H9 (cell line): ENCODE data around the gene PCGF3. TPM values are rescaled to one million over a fixed set of nuclear protein-coding genes. Genes with fewer than 3 reads are reported as not detected.
"Not testable (repeated sequence)": the region's sequence is repeated elsewhere in the genome, so short reads cannot be mapped to it uniquely, and the experiment has no call there.

ENCODE experiments used
- DNase-seq: peaks from one replicate; pipeline ENCODE4 v3.0.0-alpha.2; 2017
- H2AFZ ChIP-seq: one replicate; pipeline ENCODE4 v1.6.1; 2013; ENCODE audit warnings: mild to moderate bottlenecking, low read length, control low read depth, moderate library complexity
- H2AK5ac ChIP-seq: 2 replicates; pipeline ENCODE4 v1.6.1; 2013; ENCODE audit warnings: low read length, control low read depth, mixed read lengths; ENCODE audit not compliant: insufficient read length
- H2BK120ac ChIP-seq: one replicate; pipeline ENCODE4 v1.6.1; 2013; ENCODE audit warnings: low read depth, mild to moderate bottlenecking, low read length, control low read depth, inconsistent platforms; ENCODE audit not compliant: poor library complexity, severe bottlenecking
- H2BK12ac ChIP-seq: 2 replicates; pipeline ENCODE4 v1.6.1; 2013; ENCODE audit warnings: low read length, control low read depth, mixed read lengths, low read depth; ENCODE audit not compliant: insufficient read length
- H2BK15ac ChIP-seq: 2 replicates; pipeline ENCODE4 v1.6.1; 2013; ENCODE audit warnings: low read depth, low read length, control low read depth
- H2BK20ac ChIP-seq: one replicate; pipeline ENCODE4 v1.6.1; 2013; ENCODE audit warnings: low read depth, mild to moderate bottlenecking, low read length, control low read depth, inconsistent platforms; ENCODE audit not compliant: poor library complexity, severe bottlenecking
- H2BK5ac ChIP-seq: 2 replicates; pipeline ENCODE4 v1.6.1; 2013; ENCODE audit warnings: low read length, control low read depth, mixed read lengths; ENCODE audit not compliant: insufficient read length
- H3K14ac ChIP-seq: 2 replicates; pipeline ENCODE4 v1.6.1; 2013; ENCODE audit warnings: low read length, control low read depth; ENCODE audit not compliant: insufficient read depth
- H3K18ac ChIP-seq: 2 replicates; pipeline ENCODE4 v1.6.1; 2013; ENCODE audit warnings: low read depth, mild to moderate bottlenecking, mixed read lengths, low read length, control low read depth; ENCODE audit not compliant: insufficient read length
- H3K23ac ChIP-seq: 2 replicates; pipeline ENCODE4 v1.6.1; 2013; ENCODE audit warnings: low read length, control low read depth, mixed read lengths, low read depth; ENCODE audit not compliant: insufficient read length
- H3K23me2 ChIP-seq: 2 replicates; pipeline ENCODE4 v1.6.1; 2013; ENCODE audit warnings: low read depth, mild to moderate bottlenecking, mixed read lengths, low read length, control low read depth; ENCODE audit not compliant: insufficient read length, poor library complexity, severe bottlenecking
- H3K27ac ChIP-seq: 2 replicates; pipeline ENCODE4 v1.5.1; 2013; ENCODE audit warnings: low read length, control low read depth, mixed read lengths, low read depth; ENCODE audit not compliant: insufficient read length
- H3K27me3 ChIP-seq: 2 replicates; pipeline ENCODE4 v1.6.1; 2013; ENCODE audit warnings: low read length, control low read depth, inconsistent platforms; ENCODE audit not compliant: insufficient read depth
- H3K4ac ChIP-seq: 2 replicates; pipeline ENCODE4 v1.6.1; 2013; ENCODE audit warnings: low read depth, mild to moderate bottlenecking, control low read depth, inconsistent platforms, low read length, moderate library complexity
- H3K4me1 ChIP-seq: 2 replicates; pipeline ENCODE4 v1.6.1; 2013; ENCODE audit warnings: low read length, control low read depth, inconsistent platforms; ENCODE audit not compliant: insufficient read depth
- H3K4me2 ChIP-seq: 2 replicates; pipeline ENCODE4 v1.6.1; 2013; ENCODE audit warnings: low read length, control low read depth, mixed read lengths; ENCODE audit not compliant: insufficient read length, insufficient read depth
- H3K56ac ChIP-seq: 2 replicates; pipeline ENCODE4 v1.6.1; 2013; ENCODE audit warnings: low read depth, mild to moderate bottlenecking, mixed read lengths, low read length, control low read depth; ENCODE audit not compliant: insufficient read length
- H3K79me1 ChIP-seq: 2 replicates; pipeline ENCODE4 v1.6.1; 2013; ENCODE audit warnings: low read depth, mild to moderate bottlenecking, moderate library complexity, low read length, control low read depth, inconsistent platforms; ENCODE audit not compliant: insufficient read depth, poor library complexity, severe bottlenecking
- H3K79me2 ChIP-seq: 2 replicates; pipeline ENCODE4 v1.6.1; 2013; ENCODE audit warnings: low read length, control low read depth, inconsistent platforms; ENCODE audit not compliant: insufficient read depth
- H3K9ac ChIP-seq: 2 replicates; pipeline ENCODE4 v1.6.1; 2013; ENCODE audit warnings: low read length, control low read depth, mixed read lengths; ENCODE audit not compliant: insufficient read length; ENCODE audit errors: extremely low read depth
- H3K9me3 ChIP-seq: one replicate; pipeline ENCODE4 v1.6.1; 2013; ENCODE audit warnings: low read depth, low read length, inconsistent platforms; ENCODE audit not compliant: control insufficient read depth
- H3T11ph ChIP-seq: one replicate; pipeline ENCODE4 v1.6.1; 2013; ENCODE audit warnings: mild to moderate bottlenecking, low read length, control low read depth, inconsistent platforms
- H4K20me1 ChIP-seq: one replicate; pipeline ENCODE4 v1.6.1; 2013; ENCODE audit not compliant: control insufficient read depth, insufficient read length, insufficient read depth
- H4K5ac ChIP-seq: 2 replicates; pipeline ENCODE4 v1.6.1; 2013; ENCODE audit warnings: low read depth, mild to moderate bottlenecking, mixed read lengths, low read length, control low read depth; ENCODE audit not compliant: insufficient read length
- H4K8ac ChIP-seq: replicated peaks from 2 replicates; pipeline ENCODE4 v1.6.1; 2013; ENCODE audit warnings: low read length, control low read depth, mixed read lengths, low read depth; ENCODE audit not compliant: insufficient read length
- H4K91ac ChIP-seq: 2 replicates; pipeline ENCODE4 v1.6.1; 2013; ENCODE audit warnings: low read depth, mild to moderate bottlenecking, moderate library complexity, mixed read lengths, low read length, control low read depth; ENCODE audit not compliant: insufficient read length
- H3K27ac Mint-ChIP-seq, 3 experiments: 2 replicates in 2 of 3; 3 replicates in 1 of 3; pipeline ENCODE4 v1.8.0; 2020 to 2021; ENCODE audit warnings: mixed read lengths in 3 of 3, mild to moderate bottlenecking in 1 of 3, moderate library complexity in 1 of 3
- H3K27me3 Mint-ChIP-seq: 2 replicates; pipeline ENCODE4 v1.8.0; 2021; ENCODE audit warnings: low read depth, mild to moderate bottlenecking, moderate library complexity, mixed read lengths
- H3K36me3 Mint-ChIP-seq, 3 experiments: 2 replicates in 2 of 3; 3 replicates in 1 of 3; pipeline ENCODE4 v1.8.0; 2020 to 2021; ENCODE audit warnings: low read depth in 3 of 3, mixed read lengths in 3 of 3; ENCODE audit not compliant: insufficient read depth in 1 of 3
- H3K4me1 Mint-ChIP-seq, 2 experiments: 2 replicates each; pipeline ENCODE4 v1.8.0; 2020; ENCODE audit warnings: mixed read lengths in 2 of 2
- H3K4me3 Mint-ChIP-seq, 2 experiments: 2 replicates in 1 of 2; 3 replicates in 1 of 2; pipeline ENCODE4 v1.8.0; 2020 to 2021; ENCODE audit warnings: mild to moderate bottlenecking in 2 of 2, mixed read lengths in 2 of 2, moderate library complexity in 1 of 2
- H3K9me3 Mint-ChIP-seq, 2 experiments: 2 replicates in 1 of 2; 3 replicates in 1 of 2; pipeline ENCODE4 v1.8.0; 2020; ENCODE audit warnings: mild to moderate bottlenecking in 2 of 2, mixed read lengths in 2 of 2, moderate library complexity in 1 of 2
- WGBS: extraction: QIAGEN DNeasy Blood & Tissue Kit; methylation state at CpG from one replicate; pipeline ENCODE4 v1.1.7; 2013; ENCODE audit warnings: missing lambda C conversion rate, low lambda C conversion rate, mixed read lengths; ENCODE audit not compliant: insufficient read length; ENCODE audit errors: extremely low coverage; 5-methylcytosine and 5-hydroxymethylcytosine counted together
- total RNA-seq: library from RNA; stranded (reverse); gene quantifications from 2 replicates; pipeline ENCODE4 v1.2.1, GENCODE V29; 2021
- TF ChIP-seq, protein P1 (sequence below): fragments of 200-600 bp; sonication (generic); conservative IDR thresholded peaks from 3 replicates; pipeline ENCODE4 v1.8.0; 2021; ENCODE audit warnings: antibody characterized with exemption, mild to moderate bottlenecking

The PCGF3 gene
- total RNA-seq, 1 experiment from 2014 or later: 43.1 TPM

DNA sequence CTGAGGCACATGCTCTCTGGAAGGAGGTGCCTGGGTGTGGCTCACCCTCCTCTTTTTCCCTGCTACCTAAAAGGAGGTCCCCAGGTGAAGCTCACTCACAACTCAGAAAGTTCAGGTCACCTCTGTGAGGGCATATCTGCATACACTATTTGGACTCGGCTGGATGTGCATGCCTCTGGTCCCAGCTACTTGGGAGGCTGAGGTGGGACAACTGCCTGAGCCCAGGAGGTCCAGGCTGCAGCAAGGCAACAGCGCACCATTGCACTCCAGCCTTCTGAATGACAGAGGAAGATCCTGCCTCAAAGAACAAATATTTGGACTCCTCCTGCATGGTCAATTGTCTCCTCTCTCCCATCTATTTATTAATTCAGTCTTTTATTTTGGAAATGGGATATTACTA lies 73.9 kb downstream of the PCGF3 start:
- 0 out of 2 replicates have a peak, but pooled peaks cover 4% of the 10 kb centered on the region for H3K4me1 ChIP-seq
- Mint-ChIP-seq H3K27ac (no peak overlapping the region; a peak in 1 of 7 replicates), H3K4me3 (peak overlapping the region; percentile 83 to 88), H3K4me1 (peaks cover 19 to 28% of the 10 kb centered on the region in 2 experiments), H3K36me3 (peaks cover 52 to 59% (median 54%) of the 10 kb centered on the region in 3 experiments), H3K9me3 (0 out of 5 replicates have a peak, but pooled peaks cover 0 to 3% of the 10 kb centered on the region in 2 experiments), H3K27me3 (peaks cover 21% of the 10 kb centered on the region)
- peaks cover 11% of the 10 kb centered on the region for H3K23me2 ChIP-seq
- no peak overlapping the region for H4K8ac ChIP-seq
- no peak for DNase-seq
- H3K4ac ChIP-seq: no peak overlapping the region
- H2AK5ac ChIP-seq: no peak overlapping the region
- no peak overlapping the region for H2BK5ac ChIP-seq
- H4K5ac ChIP-seq: no peak overlapping the region
- H3K27ac ChIP-seq: no peak overlapping the region
- no peak overlapping the region for H3K23ac ChIP-seq
- H3K79me2 ChIP-seq: peaks cover 12% of the 10 kb centered on the region; the same call in 1 of the 2 replicates
- no peak overlapping the region for H3K4me2 ChIP-seq
- peaks cover 6% of the 10 kb centered on the region; the same call in 1 of the 2 replicates for H3K27me3 ChIP-seq
- no peaks in the 10 kb centered on the region for H4K20me1 ChIP-seq
- peaks cover 12% of the 10 kb centered on the region for H3K79me1 ChIP-seq
- no peak overlapping the region for H3K56ac ChIP-seq
- no peak overlapping the region for H2AFZ ChIP-seq
- no peak overlapping the region for H2BK20ac ChIP-seq
- H2BK120ac ChIP-seq: no peak overlapping the region
- H4K91ac ChIP-seq: no peak overlapping the region
- H3T11ph ChIP-seq: no peak overlapping the region
- H3K14ac ChIP-seq: no peak overlapping the region
- no peak overlapping the region for H2BK12ac ChIP-seq
- TF ChIP-seq, protein P1, sequence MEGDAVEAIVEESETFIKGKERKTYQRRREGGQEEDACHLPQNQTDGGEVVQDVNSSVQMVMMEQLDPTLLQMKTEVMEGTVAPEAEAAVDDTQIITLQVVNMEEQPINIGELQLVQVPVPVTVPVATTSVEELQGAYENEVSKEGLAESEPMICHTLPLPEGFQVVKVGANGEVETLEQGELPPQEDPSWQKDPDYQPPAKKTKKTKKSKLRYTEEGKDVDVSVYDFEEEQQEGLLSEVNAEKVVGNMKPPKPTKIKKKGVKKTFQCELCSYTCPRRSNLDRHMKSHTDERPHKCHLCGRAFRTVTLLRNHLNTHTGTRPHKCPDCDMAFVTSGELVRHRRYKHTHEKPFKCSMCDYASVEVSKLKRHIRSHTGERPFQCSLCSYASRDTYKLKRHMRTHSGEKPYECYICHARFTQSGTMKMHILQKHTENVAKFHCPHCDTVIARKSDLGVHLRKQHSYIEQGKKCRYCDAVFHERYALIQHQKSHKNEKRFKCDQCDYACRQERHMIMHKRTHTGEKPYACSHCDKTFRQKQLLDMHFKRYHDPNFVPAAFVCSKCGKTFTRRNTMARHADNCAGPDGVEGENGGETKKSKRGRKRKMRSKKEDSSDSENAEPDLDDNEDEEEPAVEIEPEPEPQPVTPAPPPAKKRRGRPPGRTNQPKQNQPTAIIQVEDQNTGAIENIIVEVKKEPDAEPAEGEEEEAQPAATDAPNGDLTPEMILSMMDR: no peak
- no peaks in the 10 kb centered on the region for H3K9me3 ChIP-seq
- H2BK15ac ChIP-seq: no peak overlapping the region
- no peak overlapping the region for H3K9ac ChIP-seq
- no peak overlapping the region for H3K18ac ChIP-seq
- WGBS: no CpG with 5 or more reads among the region's 2 CpGs

DNA sequence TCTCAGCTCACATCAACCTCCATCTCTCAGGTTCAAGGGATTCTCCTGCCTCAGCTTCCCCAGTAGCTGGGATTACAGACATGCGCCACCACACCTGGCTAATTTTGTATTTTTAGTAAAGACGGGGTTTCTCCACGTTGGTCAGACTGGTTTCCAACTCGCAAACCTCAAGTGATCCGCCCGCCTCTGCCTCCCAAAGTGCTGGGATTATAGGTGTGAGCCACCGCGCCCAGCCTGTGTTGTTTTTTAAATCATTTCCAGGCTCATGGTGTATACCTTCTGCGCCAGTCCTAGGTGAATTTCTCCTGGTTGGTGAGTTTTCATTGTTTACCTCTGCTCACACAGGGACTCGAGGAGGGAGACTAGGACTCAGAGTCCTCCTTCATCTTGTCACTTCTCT lies 74.6 kb downstream of the PCGF3 start:
- not testable (repeated sequence) for H3K4ac ChIP-seq, H2BK120ac ChIP-seq, H3K27ac ChIP-seq, H4K5ac ChIP-seq, H3T11ph ChIP-seq, H3K9me3 ChIP-seq, H2BK5ac ChIP-seq, H2BK20ac ChIP-seq, H2BK12ac ChIP-seq, H2AK5ac ChIP-seq, H2BK15ac ChIP-seq, H3K14ac ChIP-seq, H3K23ac ChIP-seq, H4K20me1 ChIP-seq, H2AFZ ChIP-seq, H3K79me2 ChIP-seq, DNase-seq, H3K9me3 Mint-ChIP-seq, H3K18ac ChIP-seq, H3K56ac ChIP-seq, H3K4me1 ChIP-seq, H4K8ac ChIP-seq
- WGBS: no CpG with 5 or more reads among the region's 10 CpGs
- Mint-ChIP-seq H3K27me3 (peaks cover 28% of the 10 kb centered on the region), H3K4me3 (peak overlapping the region; percentile 83 to 88), H3K36me3 (peaks cover 47 to 52% (median 47%) of the 10 kb centered on the region in 3 experiments), H3K27ac (peak overlapping the region; percentile 39 to 87 (median 85); a peak in 4 of 7 replicates), H3K4me1 (peaks cover 22 to 32% of the 10 kb centered on the region in 2 experiments)
- H4K91ac ChIP-seq: peak overlapping the region; percentile 97
- peaks cover 13% of the 10 kb centered on the region; the same call in 1 of the 2 replicates for H3K27me3 ChIP-seq
- H3K79me1 ChIP-seq: peaks cover 12% of the 10 kb centered on the region
- H3K4me2 ChIP-seq: peak overlapping the region; percentile 83
- H3K9ac ChIP-seq: peak overlapping the region; percentile 96
- H3K23me2 ChIP-seq: peaks cover 11% of the 10 kb centered on the region
